Endothelial cell of umbilical vein (primary cell): ENCODE measurements around the gene IGSF10. TPM values are rescaled to one million over a fixed set of nuclear protein-coding genes. Genes with fewer than 3 reads are reported as not detected.

ENCODE experiments used
- BruUV-seq: library from RNA; stranded (reverse); fragments of 400-500 nt; replicated peaks from 2 replicates; lab custom pipeline; 2021; lab: Mats Ljungman, UMichigan
- CTCF ChIA-PET: fragments of 300-600, 350-600 bp; sonication (Branson Sonifier 250); formaldehyde crosslinking; loops from one replicate; lab custom pipeline; 2021; ENCODE audit warnings: antibody characterized with exemption, inconsistent platforms; lab: Charles Lee
- POLR2A ChIA-PET: fragments of 300-600, 350-600 bp; sonication (Branson Sonifier 250); formaldehyde crosslinking; loops from one replicate; lab custom pipeline; 2021; ENCODE audit warnings: antibody characterized with exemption, inconsistent platforms; lab: Charles Lee
- DNase-seq: peaks from one replicate; pipeline ENCODE4 v3.0.0-alpha.2; 2011; ENCODE audit warnings: low read depth, low spot score
- FAIRE-seq: peaks from 2 replicates; lab custom pipeline; 2011; peaks lifted over from hg19 to GRCh38; lab: Jason Lieb, UNC
- H2AFZ ChIP-seq: 2 replicates; pipeline ENCODE4 v1.6.0; 2012; ENCODE audit warnings: low read depth, low read length, control low read depth, inconsistent platforms
- H3K27ac ChIP-seq: 2 replicates; pipeline ENCODE4 v1.5.1; 2011; ENCODE audit warnings: low read depth, mild to moderate bottlenecking, control low read depth, low read length, moderate library complexity; ENCODE audit not compliant: insufficient read depth
- H3K27me3 ChIP-seq, 2 experiments: 2 replicates each; pipeline versions ENCODE4 v1.6.0 to v1.6.1; 2011; ENCODE audit warnings: low read length in 2 of 2, mixed read lengths in 1 of 2; ENCODE audit not compliant: control insufficient read depth in 2 of 2, insufficient read depth in 2 of 2
- H3K36me3 ChIP-seq, 2 experiments: 2 replicates in 1 of 2; 3 replicates in 1 of 2; pipeline ENCODE4 v1.5.1; 2011; ENCODE audit warnings: low read length in 2 of 2, mild to moderate bottlenecking in 1 of 2, moderate library complexity in 1 of 2; ENCODE audit not compliant: control insufficient read depth in 2 of 2, insufficient read depth in 2 of 2; ENCODE audit errors: extremely low read depth in 1 of 2
- H3K4me1 ChIP-seq: 3 replicates; pipeline ENCODE4 v1.5.1; 2011; ENCODE audit warnings: mild to moderate bottlenecking, low read length; ENCODE audit not compliant: control insufficient read depth, insufficient read depth; ENCODE audit errors: extremely low read depth
- H3K4me2 ChIP-seq: 2 replicates; pipeline ENCODE4 v1.6.1; 2011; ENCODE audit warnings: low read length, control low read depth, mixed read lengths; ENCODE audit not compliant: insufficient read depth
- H3K4me3 ChIP-seq, 3 experiments: fragments of 200-600 bp in 1 of 3; sonication (generic), shearing (Covaris generic) in 1 of 3; replicated peaks in 1 of 3; 2 replicates each; pipeline ENCODE4 v1.5.1; 2011 to 2016; ENCODE audit warnings: control low read depth in 3 of 3, low read length in 3 of 3, mild to moderate bottlenecking in 2 of 3, inconsistent platforms in 1 of 3, low read depth in 1 of 3, moderate library complexity in 1 of 3; ENCODE audit not compliant: insufficient read depth in 1 of 3
- H3K79me2 ChIP-seq: 2 replicates; pipeline ENCODE4 v1.6.0; 2012; ENCODE audit warnings: low read length, inconsistent platforms; ENCODE audit not compliant: control insufficient read depth, insufficient read depth
- H3K9ac ChIP-seq: replicated peaks from 2 replicates; pipeline ENCODE3; 2011; ENCODE audit warnings: low read length, control low read depth; ENCODE audit not compliant: insufficient read depth; ENCODE audit errors: extremely low read depth
- H3K9me1 ChIP-seq: replicated peaks from 3 replicates; pipeline ENCODE4 v1.6.0; 2011; ENCODE audit warnings: mild to moderate bottlenecking, low read length; ENCODE audit not compliant: control insufficient read depth, insufficient read depth; ENCODE audit errors: extremely low read depth
- H3K9me3 ChIP-seq: replicated peaks from 2 replicates; pipeline ENCODE4 v1.5.1; 2012; ENCODE audit warnings: low read length, inconsistent platforms; ENCODE audit not compliant: control insufficient read depth, insufficient read depth
- H4K20me1 ChIP-seq: replicated peaks from 2 replicates; pipeline ENCODE3; 2011; ENCODE audit warnings: mild to moderate bottlenecking, low read length; ENCODE audit not compliant: control insufficient read depth, insufficient read depth; ENCODE audit errors: extremely low read depth
- CTCF ChIP-seq, 2 donors: IDR thresholded peaks; 1 replicate in 1 of 2; 2 replicates in 1 of 2; pipeline ENCODE4 v1.5.1; 2011; ENCODE audit warnings: low read length in 2 of 2, mild to moderate bottlenecking in 2 of 2, moderate library complexity in 2 of 2, control low read depth in 1 of 2, inconsistent platforms in 1 of 2, low read depth in 1 of 2; ENCODE audit not compliant: insufficient read depth in 1 of 2; ENCODE audit errors: extremely low read depth in 1 of 2
- EZH2 ChIP-seq: IDR thresholded peaks from 2 replicates; pipeline ENCODE4 v1.6.1; 2012; ENCODE audit warnings: borderline replicate concordance, low read depth, mild to moderate bottlenecking, moderate library complexity, low read length, inconsistent platforms; ENCODE audit not compliant: severe bottlenecking
- FOS ChIP-seq: IDR thresholded peaks from 2 replicates; pipeline ENCODE4 v1.6.1; 2011; ENCODE audit warnings: mild to moderate bottlenecking, low read length, moderate library complexity, borderline replicate concordance; ENCODE audit not compliant: insufficient read depth
- GATA2 ChIP-seq: IDR thresholded peaks from 2 replicates; pipeline ENCODE4 v1.7.0; 2011; ENCODE audit warnings: low read depth, mild to moderate bottlenecking, moderate library complexity, mixed read lengths, low read length; ENCODE audit not compliant: insufficient read length, insufficient read depth
- JUN ChIP-seq: IDR thresholded peaks from 2 replicates; pipeline ENCODE4 v1.6.1; 2011; ENCODE audit warnings: borderline replicate concordance, low read depth; ENCODE audit not compliant: insufficient read length, insufficient read depth
- MYC ChIP-seq: IDR thresholded peaks from one replicate; pipeline ENCODE4 v1.6.1; 2011; ENCODE audit warnings: mild to moderate bottlenecking, low read depth, low read length
- POLR2A ChIP-seq: IDR thresholded peaks from 2 replicates; pipeline ENCODE4 v1.6.1; 2012; ENCODE audit warnings: low read depth, mild to moderate bottlenecking, control low read depth, low read length
- POLR2AphosphoS5 ChIP-seq: IDR thresholded peaks from 2 replicates; pipeline ENCODE4 v1.6.1; 2012; ENCODE audit warnings: low read depth, mild to moderate bottlenecking, control low read depth, low read length, moderate library complexity; ENCODE audit not compliant: insufficient read depth
- dilution Hi-C: fragments of 300-500 bp; cut with MboI; formaldehyde crosslinking; loops from one replicate; pipeline ENCODE4 v1.15.0; 2019; ENCODE audit warnings: low sequenced_read_pairs; ENCODE audit not compliant: extremely low pct_ligation_motif_present
- intact Hi-C: fragments of 100-400 bp; cut with micrococcal nuclease; formaldehyde crosslinking; loops from one replicate; pipeline ENCODE4 v1.10.0; 2022
- polyA plus RNA-seq, 4 experiments: library from polyadenylated mRNA; depleted of rRNA in 3 of 4; stranded (reverse) in 3 of 4; unstranded in 1 of 4; fragments of >200 nt; gene quantifications; 2 replicates each; pipeline versions ENCODE4 v1.2.1 to v1.2.3, GENCODE V29; 2011 to 2012; ENCODE audit warnings: missing spikeins in 1 of 4
- total RNA-seq: library from RNA; stranded (reverse); gene quantifications from 2 replicates; pipeline ENCODE4 v1.2.3, GENCODE V29; 2021
- TF ChIP-seq, protein P1 (sequence below): IDR thresholded peaks from 2 replicates; pipeline ENCODE4 v1.6.1; 2011; ENCODE audit not compliant: insufficient read depth, insufficient read length

Gene IGSF10
- total and polyA plus RNA-seq, 2 donors (not counting 3 experiments of a cell fraction or from before 2014, with no cell fraction given) = 0.01 TPM; not detected in 1

- H3K9ac ChIP-seq = no peak overlapping the region
- no peaks in the 10 kb centered on the region for H3K4me1 ChIP-seq
- no peak overlapping the region for H3K4me2 ChIP-seq
- H3K4me3 ChIP-seq = no peak overlapping the region
- ChIA-PET CTCF (interaction anchor here (8.3 kb wide), 1 partner anchor 11 kb away, joined by 47 read pairs; no protein-coding TSS in a partner anchor), POLR2A (no interaction called here)
- intact Hi-C loops = no loop called here
- no TSS peak for BruUV-seq
- H3K27me3 ChIP-seq = peaks cover 0 to 2% of the 10 kb centered on the region in 2 experiments
- H3K9me3 ChIP-seq = no peaks in the 10 kb centered on the region
- dilution Hi-C loops = no loop called here
- no peaks in the 10 kb centered on the region for H4K20me1 ChIP-seq
- no peaks in the 10 kb centered on the region for H3K9me1 ChIP-seq
- DNase-seq (no peak), FAIRE-seq (no peak)
- H3K27ac ChIP-seq = no peak overlapping the region
- no peak overlapping the region for H2AFZ ChIP-seq
- TF ChIP-seq CTCF (IDR thresholded peaks at IDR 0.05; ENCODE audit: extremely low read depth in 1 of 2, insufficient read depth in 1 of 2, low read depth in 1 of 2, low read length in 2 of 2) (no peak), GATA2 (no peak), JUN (no peak), POLR2AphosphoS5 (no peak), FOS (no peak), MYC (no peak), EZH2 (no peak), POLR2A (no peak)
- TF ChIP-seq, protein P1, sequence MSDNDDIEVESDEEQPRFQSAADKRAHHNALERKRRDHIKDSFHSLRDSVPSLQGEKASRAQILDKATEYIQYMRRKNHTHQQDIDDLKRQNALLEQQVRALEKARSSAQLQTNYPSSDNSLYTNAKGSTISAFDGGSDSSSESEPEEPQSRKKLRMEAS = no peak
- H3K79me2 ChIP-seq = no peaks in the 10 kb centered on the region
- no peaks in the 10 kb centered on the region for H3K36me3 ChIP-seq
Observed at GRCh38 chr3:151477591-151478334, 16.9 kb upstream of the IGSF10 start.
